SK-N-SH (cell line): ENCODE results near the gene TESK1. TPM values are rescaled to one million over a fixed set of nuclear protein-coding genes. Genes with fewer than 3 reads are reported as not detected.
"Not testable (repeated sequence)": the region's sequence is repeated elsewhere in the genome, so short reads cannot be mapped to it uniquely, and the experiment has no call there.

Source experiments
- CTCF ChIA-PET: fragments of 300-600, 350-600 bp; formaldehyde crosslinking; extraction: SDS; loops from one replicate; lab custom pipeline; 2021; lab: Yijun Ruan, JAX
- POLR2A ChIA-PET: fragments of 350-600 bp; sonication (Branson Sonifier 250); formaldehyde crosslinking; extraction: SDS; loops from one replicate; lab custom pipeline; 2020; ENCODE audit warnings: antibody characterized with exemption, inconsistent platforms; lab: Yijun Ruan, JAX
- DNase-seq: peaks from one replicate; pipeline ENCODE4 v3.0.0; 2012
- H2AFZ ChIP-seq: fragments of 200-600 bp; sonication (generic); 2 replicates; pipeline ENCODE4 v1.8.1; 2016; ENCODE audit warnings: antibody characterized with exemption, mild to moderate bottlenecking, low read depth
- H3F3A ChIP-seq: fragments of 200-600 bp; sonication (generic); replicated peaks from 2 replicates; pipeline ENCODE3; 2016; ENCODE audit warnings: antibody characterized with exemption, mild to moderate bottlenecking; ENCODE audit not compliant: insufficient read depth
- H3K27ac ChIP-seq, 2 experiments: fragments of 200-500 bp in 1 of 2; fragments of 200-600 bp in 1 of 2; sonication (Bioruptor generic) in 1 of 2; sonication (generic), shearing (Covaris generic) in 1 of 2; 2 replicates each; pipeline versions ENCODE4 v1.5.1 to v1.6.1; 2014 to 2016; ENCODE audit warnings: low read depth in 2 of 2, inconsistent platforms in 1 of 2, low read length in 1 of 2, mild to moderate bottlenecking in 1 of 2, mixed read lengths in 1 of 2
- H3K27me3 ChIP-seq: fragments of 200-600 bp; sonication (generic), shearing (Covaris generic); 2 replicates; pipeline ENCODE4 v1.6.1; 2016; ENCODE audit warnings: mixed run types; ENCODE audit not compliant: insufficient read depth
- H3K36me3 ChIP-seq, 2 experiments: fragments of 200-500 bp in 1 of 2; fragments of 200-600 bp in 1 of 2; sonication (Bioruptor generic) in 1 of 2; sonication (generic) in 1 of 2; replicated peaks in 1 of 2; 2 replicates each; pipeline versions ENCODE3 to v1.5.1; 2014 to 2016; ENCODE audit warnings: low read length in 1 of 2, mild to moderate bottlenecking in 1 of 2; ENCODE audit not compliant: insufficient read depth in 2 of 2, control insufficient read depth in 1 of 2
- H3K4me1 ChIP-seq, 2 experiments: fragments of 200-500 bp in 1 of 2; fragments of 200-600 bp in 1 of 2; sonication (Bioruptor generic) in 1 of 2; sonication (generic), shearing (Covaris generic) in 1 of 2; 2 replicates each; pipeline versions ENCODE4 v1.5.1 to v1.6.1; 2014 to 2016; ENCODE audit warnings: low read depth in 1 of 2, low read length in 1 of 2, mixed run types in 1 of 2; ENCODE audit not compliant: insufficient read depth in 2 of 2, control insufficient read depth in 1 of 2
- H3K4me2 ChIP-seq: fragments of 200-600 bp; sonication (generic), shearing (Covaris generic); 2 replicates; pipeline ENCODE4 v1.6.1; 2017; ENCODE audit warnings: mixed run types
- H3K4me3 ChIP-seq, 2 experiments: fragments of 200-500 bp in 1 of 2; fragments of 200-600 bp in 1 of 2; sonication (Bioruptor generic) in 1 of 2; sonication (generic), shearing (Covaris generic) in 1 of 2; 2 replicates each; pipeline versions ENCODE4 v1.5.1 to v1.8.1; 2014 to 2016; ENCODE audit warnings: low read depth in 2 of 2, inconsistent platforms in 1 of 2, low read length in 1 of 2, mild to moderate bottlenecking in 1 of 2, mixed read lengths in 1 of 2, moderate library complexity in 1 of 2
- H3K79me2 ChIP-seq: fragments of 200-600 bp; sonication (generic); 2 replicates; pipeline ENCODE4 v1.8.1; 2017; ENCODE audit warnings: mild to moderate bottlenecking; ENCODE audit not compliant: insufficient read depth
- H3K9ac ChIP-seq: fragments of 200-600 bp; sonication (generic); 2 replicates; pipeline ENCODE4 v1.6.1; 2017; ENCODE audit warnings: mixed run types
- H3K9me2 ChIP-seq: fragments of 200-600 bp; sonication (generic); 2 replicates; pipeline ENCODE4 v1.6.1; 2017; ENCODE audit warnings: mixed run types
- H3K9me3 ChIP-seq: fragments of 200-600 bp; sonication (generic); 2 replicates; pipeline ENCODE4 v1.6.1; 2017; ENCODE audit warnings: mixed run types, mild to moderate bottlenecking, moderate library complexity
- H4K20me1 ChIP-seq: fragments of 200-600 bp; sonication (generic); 2 replicates; pipeline ENCODE4 v1.6.1; 2017; ENCODE audit warnings: mild to moderate bottlenecking, mixed run types; ENCODE audit not compliant: insufficient read depth
- CTCF ChIP-seq: fragments of 200-600 bp; sonication (generic); IDR thresholded peaks from 2 replicates; pipeline ENCODE4 v1.6.1; 2017; ENCODE audit warnings: antibody characterized with exemption, mild to moderate bottlenecking, moderate library complexity
- ELF1 ChIP-seq: IDR thresholded peaks from 2 replicates; pipeline ENCODE4 v1.4.0; 2012
- EP300 ChIP-seq, 2 experiments: IDR thresholded peaks; 2 replicates each; pipeline versions ENCODE4 v1.4.0 to v1.6.1; 2012; ENCODE audit warnings: borderline replicate concordance in 1 of 2, low read depth in 1 of 2, low read length in 1 of 2
- FOXJ3 ChIP-seq: sonication (generic); formaldehyde crosslinking; IDR thresholded peaks from 2 replicates; pipeline ENCODE4 v1.5.1; 2020; ENCODE audit warnings: mild to moderate bottlenecking, missing genetic modification reagents
- GATA2 ChIP-seq: sonication (generic); formaldehyde crosslinking; IDR thresholded peaks from 2 replicates; pipeline ENCODE4 v1.5.0; 2020; ENCODE audit warnings: mild to moderate bottlenecking, missing genetic modification reagents
- IRF3 ChIP-seq: fragments of 150-350 bp; IDR thresholded peaks from 2 replicates; pipeline ENCODE4 v1.6.1; 2016; ENCODE audit warnings: mild to moderate bottlenecking, low read depth, low read length
- JUND ChIP-seq: IDR thresholded peaks from 2 replicates; pipeline ENCODE4 v1.4.0; 2012
- MEF2A ChIP-seq: IDR thresholded peaks from 2 replicates; pipeline ENCODE4 v1.4.0; 2012; ENCODE audit warnings: low read depth, borderline replicate concordance
- MXI1 ChIP-seq: IDR thresholded peaks from 2 replicates; pipeline ENCODE4 v1.6.1; 2012; ENCODE audit warnings: mild to moderate bottlenecking, low read depth, low read length, improper control_type of control experiment
- POLR2AphosphoS5 ChIP-seq: IDR thresholded peaks from 2 replicates; pipeline ENCODE4 v1.6.1; 2012; ENCODE audit warnings: low read depth, low read length
- RAD21 ChIP-seq: IDR thresholded peaks from 2 replicates; pipeline ENCODE4 v1.6.1; 2012; ENCODE audit warnings: mild to moderate bottlenecking, low read length
- RCOR1 ChIP-seq: fragments of 150-350 bp; IDR thresholded peaks from 2 replicates; pipeline ENCODE4 v1.6.1; 2017; ENCODE audit warnings: antibody characterized with exemption, low read length
- RFX5 ChIP-seq: IDR thresholded peaks from 2 replicates; pipeline ENCODE4 v1.6.1; 2012; ENCODE audit warnings: mild to moderate bottlenecking, improper control_type of control experiment, low read length
- SIN3A ChIP-seq: IDR thresholded peaks from 2 replicates; pipeline ENCODE4 v1.6.1; 2012; ENCODE audit warnings: low read depth, mild to moderate bottlenecking, low read length, moderate library complexity, borderline replicate concordance
- SMC3 ChIP-seq: IDR thresholded peaks from 2 replicates; pipeline ENCODE4 v1.6.1; 2012; ENCODE audit warnings: low read depth, low read length, improper control_type of control experiment
- TAF1 ChIP-seq: IDR thresholded peaks from 2 replicates; pipeline ENCODE4 v1.6.1; 2012; ENCODE audit warnings: low read depth, mild to moderate bottlenecking, low read length, moderate library complexity, borderline replicate concordance
- TCF12 ChIP-seq: IDR thresholded peaks from 2 replicates; pipeline ENCODE4 v1.4.0; 2012
- YY1 ChIP-seq: IDR thresholded peaks from 2 replicates; pipeline ENCODE4 v1.4.0; 2012; ENCODE audit warnings: low read depth, mild to moderate bottlenecking
- ZBTB33 ChIP-seq: IDR thresholded peaks from 2 replicates; pipeline ENCODE4 v1.4.0; 2012; ENCODE audit warnings: low read depth, borderline replicate concordance
- WGBS: methylation state at CpG from one replicate; pipeline ENCODE4 v1.1.6; 2017; ENCODE audit warnings: low lambda C conversion rate; 5-methylcytosine and 5-hydroxymethylcytosine counted together
- polyA plus RNA-seq, 3 experiments: library from polyadenylated mRNA; depleted of rRNA; stranded (reverse); fragments of >200 nt; gene quantifications; 2 replicates each; pipeline ENCODE4 v1.2.3, GENCODE V29; 2012

The TESK1 gene
- polyA plus RNA-seq, 1 of the 3 experiments (the other 2 are of a cell fraction), result 26.0 TPM

GRCh38 chr9:35611230-35611797, 6.3 kb downstream of the TESK1 start:
- no peak; the same call in 1 of the 2 replicates for TF ChIP-seq POLR2AphosphoS5
- TF ChIP-seq TCF12, result no peak
- no peak for TF ChIP-seq MXI1
- 0 out of 2 replicates have a peak, but pooled peaks have one; percentile 17 for TF ChIP-seq RAD21
- TF ChIP-seq GATA2, result no peak
- TF ChIP-seq IRF3, result no peak
- no peak for TF ChIP-seq MEF2A
- no peak for TF ChIP-seq YY1
- no peak for TF ChIP-seq RFX5
- TF ChIP-seq RCOR1, result 0 out of 2 replicates have a peak, but pooled peaks have one; percentile 18
- TF ChIP-seq TAF1, result no peak
- no peak for TF ChIP-seq FOXJ3
- peak; percentile 72 for TF ChIP-seq CTCF
- no peak for TF ChIP-seq JUND
- TF ChIP-seq ELF1, result no peak
- no peak for TF ChIP-seq EP300 (IDR thresholded peaks at IDR 0.05; ENCODE audit: borderline replicate concordance in 1 of 2, low read depth in 1 of 2, low read length in 1 of 2)
- no peak for TF ChIP-seq ZBTB33
- no peak for TF ChIP-seq SIN3A
- no peak for TF ChIP-seq SMC3
- H3K9me2 ChIP-seq, result no peaks in the 10 kb centered on the region
- H2AFZ ChIP-seq, result no peak overlapping the region
- no peaks in the 10 kb centered on the region for H3K9me3 ChIP-seq
- H3K27me3 ChIP-seq, result 0 out of 2 replicates have a peak, but pooled peaks cover under 1% of the 10 kb centered on the region
- H3K4me2 ChIP-seq, result no peak overlapping the region
- H3K9ac ChIP-seq, result no peak overlapping the region
- H3K27ac ChIP-seq, result no peak overlapping the region
- DNase-seq, result peak; percentile 77
- H3K4me3 ChIP-seq, result no peak overlapping the region
- CTCF ChIA-PET, result interaction anchor here (0.5 to 4.1 kb wide), 21 partner anchors 9 to 202 kb away, joined by 3 to 32 read pairs (median 5); partner anchors contain the start of genes CCDC107, CREB3 and RMRP
- peaks cover 15% of the 10 kb centered on the region for H3K79me2 ChIP-seq
- POLR2A ChIA-PET, result interaction anchor here (0.7 kb wide), 2 partner anchors 9 to 426 kb away, joined by 3 to 5 read pairs; no protein-coding TSS in a partner anchor
- peaks cover 7 to 10% of the 10 kb centered on the region in 2 experiments; a peak in 1 of 4 replicates for H3K4me1 ChIP-seq
- WGBS, result 26% methylated on average over 8 of the region's 8 CpGs
- peaks cover 8% of the 10 kb centered on the region for H4K20me1 ChIP-seq
- H3K36me3 ChIP-seq, result peaks cover 7 to 23% of the 10 kb centered on the region in 2 experiments
- H3F3A ChIP-seq, result no peaks in the 10 kb centered on the region

DNA sequence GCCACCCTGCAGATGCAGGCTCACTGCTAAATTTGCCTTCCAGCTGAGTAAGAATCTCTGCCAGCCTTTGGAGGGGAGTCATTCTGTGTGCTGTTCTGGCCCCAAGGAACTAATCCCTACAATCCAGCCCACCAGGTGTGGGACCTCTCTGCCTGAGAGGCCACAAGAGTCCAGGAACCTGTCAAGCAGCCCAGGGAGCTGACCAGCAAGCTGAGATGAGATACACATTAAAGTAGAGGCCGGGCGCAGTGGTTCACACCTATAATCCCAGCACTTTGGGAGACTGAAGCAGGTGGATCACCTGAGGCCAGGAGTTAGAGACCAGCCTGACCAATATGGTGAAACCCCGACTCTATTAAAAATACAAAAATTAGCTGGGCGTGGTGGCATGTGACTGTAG, 7.0 kb downstream of the TESK1 start:
- DNase-seq, POLR2A ChIA-PET: not testable (repeated sequence)

More for the DNA sequence above, 7.0 kb downstream of the TESK1 start:
- H3K79me2 ChIP-seq, H3K9me3 ChIP-seq, H2AFZ ChIP-seq, H3K27ac ChIP-seq, H3K4me1 ChIP-seq, H3F3A ChIP-seq, H3K4me3 ChIP-seq, H3K9ac ChIP-seq, H4K20me1 ChIP-seq, H3K27me3 ChIP-seq, H3K9me2 ChIP-seq, H3K4me2 ChIP-seq: not testable (repeated sequence)
- 76% methylated on average over 4 of the region's 4 CpGs for WGBS
- H3K36me3 ChIP-seq, result peaks cover 7 to 23% of the 10 kb centered on the region in 2 experiments
- CTCF ChIA-PET, result interaction anchor here (0.7 to 4.1 kb wide), 14 partner anchors 8 to 382 kb away, joined by 3 to 32 read pairs (median 7); partner anchors contain the start of genes CCDC107 and RMRP
